GM08714 (cell line): ENCODE results near the gene DIP2C.
"Not testable (repeated sequence)": the region's sequence is repeated elsewhere in the genome, so short reads cannot be mapped to it uniquely, and the experiment has no call there.

Source experiments
- H3K4me3 ChIP-seq: fragments of 200-500 bp; sonication (Bioruptor generic); 2 replicates; pipeline ENCODE4 v1.5.1; 2014; ENCODE audit warnings: mild to moderate bottlenecking, low read length, inconsistent platforms
- ZNF274 ChIP-seq: IDR thresholded peaks from 2 replicates; pipeline ENCODE4 v1.6.1; 2012; ENCODE audit warnings: mild to moderate bottlenecking, low read depth, low read length

The DIP2C gene

DNA sequence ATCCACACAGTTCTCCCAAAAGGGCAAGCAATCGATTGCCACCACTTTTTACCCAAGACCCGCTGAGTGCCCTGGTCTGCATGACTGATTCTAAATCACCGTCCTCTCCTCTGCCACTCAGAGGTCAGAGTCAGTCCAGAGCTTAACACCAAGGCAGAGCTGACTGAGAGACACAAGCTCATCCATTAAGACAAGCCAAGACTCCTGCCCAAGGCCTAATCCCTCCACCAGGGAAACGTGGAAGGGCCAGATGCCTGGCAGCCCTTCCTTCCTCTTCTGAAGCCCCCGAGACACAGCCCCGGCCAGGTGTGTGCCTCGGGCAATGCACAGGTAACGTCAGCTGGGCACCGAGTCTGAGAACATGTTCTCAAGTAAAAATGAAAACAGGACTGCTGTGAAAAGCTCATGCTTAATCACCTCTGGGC, 51.7 kb downstream of the DIP2C start:
- no peak overlapping the region for H3K4me3 ChIP-seq
- TF ChIP-seq ZNF274 = no peak

DNA sequence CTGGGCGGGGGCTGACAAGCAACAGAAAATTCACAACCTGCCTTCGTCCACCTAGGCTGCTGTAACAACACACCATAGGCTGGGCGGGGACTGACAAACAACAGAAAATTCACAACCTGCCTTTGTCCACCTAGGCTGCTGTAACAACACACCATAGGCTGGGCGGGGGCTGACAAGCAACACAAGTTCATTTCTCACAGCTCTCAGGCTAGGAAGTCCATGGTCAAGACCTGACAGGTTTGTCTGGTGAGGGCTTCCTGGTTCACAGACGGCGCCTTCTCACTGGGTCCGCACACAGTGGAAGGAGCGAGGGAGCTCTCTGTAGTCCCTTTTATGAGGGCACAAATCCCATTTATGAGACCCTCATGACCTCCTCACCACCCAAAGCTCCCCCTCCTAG, 52.2 kb downstream of the DIP2C start:
- TF ChIP-seq ZNF274 = no peak
- H3K4me3 ChIP-seq = no peak overlapping the region

DNA sequence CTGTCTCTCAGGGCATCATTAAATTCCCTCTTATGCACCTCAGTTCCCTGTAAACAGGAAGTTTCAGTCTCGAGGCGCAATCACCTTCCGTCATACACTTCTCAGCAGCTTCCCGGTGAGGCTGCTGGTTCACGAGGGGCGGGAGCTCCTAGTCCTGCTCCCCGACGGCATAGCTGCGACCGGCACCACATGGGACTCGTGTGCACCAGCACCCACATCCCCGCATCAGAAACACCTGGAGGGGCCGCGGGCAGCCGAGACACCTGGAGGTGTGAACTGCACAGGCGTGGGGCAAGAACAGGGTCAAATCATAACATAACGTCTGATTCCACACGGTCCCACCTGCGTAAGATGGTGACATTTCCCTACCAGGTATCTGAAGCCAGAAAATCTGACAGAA, 52.7 kb downstream of the DIP2C start:
- no peak overlapping the region for H3K4me3 ChIP-seq
- TF ChIP-seq ZNF274 = no peak

DNA sequence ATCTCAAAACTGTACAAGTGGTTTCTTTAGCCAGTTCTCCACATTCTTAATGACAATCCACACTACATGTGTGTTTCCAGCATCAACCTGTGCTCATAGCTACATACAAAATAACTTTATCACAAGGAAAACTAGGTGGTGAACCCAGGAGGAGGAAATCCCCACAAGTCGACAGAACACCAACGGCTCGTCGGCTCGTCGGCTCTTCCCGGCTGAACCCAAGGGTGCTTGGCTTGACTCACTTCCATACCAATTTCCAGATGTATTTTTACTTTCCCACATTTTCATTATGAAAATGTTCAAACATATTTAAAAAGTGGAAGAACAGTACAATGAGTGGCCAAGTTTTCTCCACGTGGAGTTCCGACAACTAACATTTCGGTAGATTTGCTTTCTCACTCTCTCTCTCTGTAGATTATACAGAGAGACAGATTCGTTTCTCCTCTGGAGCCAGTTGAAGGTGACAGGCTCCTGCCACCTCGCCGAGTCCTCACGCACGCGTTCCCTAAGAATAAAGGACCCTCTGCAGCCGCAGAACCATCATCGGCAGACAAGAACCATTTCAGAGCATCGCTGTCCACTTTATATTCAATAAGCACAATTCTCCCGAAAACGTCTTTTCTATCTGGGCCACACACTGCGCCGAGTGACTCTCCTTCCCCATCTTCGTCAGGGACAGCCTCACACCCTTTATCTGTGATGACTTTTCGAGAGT, 53.3 kb downstream of the DIP2C start:
- H3K4me3 ChIP-seq = no peak overlapping the region
- no peak for TF ChIP-seq ZNF274

DNA sequence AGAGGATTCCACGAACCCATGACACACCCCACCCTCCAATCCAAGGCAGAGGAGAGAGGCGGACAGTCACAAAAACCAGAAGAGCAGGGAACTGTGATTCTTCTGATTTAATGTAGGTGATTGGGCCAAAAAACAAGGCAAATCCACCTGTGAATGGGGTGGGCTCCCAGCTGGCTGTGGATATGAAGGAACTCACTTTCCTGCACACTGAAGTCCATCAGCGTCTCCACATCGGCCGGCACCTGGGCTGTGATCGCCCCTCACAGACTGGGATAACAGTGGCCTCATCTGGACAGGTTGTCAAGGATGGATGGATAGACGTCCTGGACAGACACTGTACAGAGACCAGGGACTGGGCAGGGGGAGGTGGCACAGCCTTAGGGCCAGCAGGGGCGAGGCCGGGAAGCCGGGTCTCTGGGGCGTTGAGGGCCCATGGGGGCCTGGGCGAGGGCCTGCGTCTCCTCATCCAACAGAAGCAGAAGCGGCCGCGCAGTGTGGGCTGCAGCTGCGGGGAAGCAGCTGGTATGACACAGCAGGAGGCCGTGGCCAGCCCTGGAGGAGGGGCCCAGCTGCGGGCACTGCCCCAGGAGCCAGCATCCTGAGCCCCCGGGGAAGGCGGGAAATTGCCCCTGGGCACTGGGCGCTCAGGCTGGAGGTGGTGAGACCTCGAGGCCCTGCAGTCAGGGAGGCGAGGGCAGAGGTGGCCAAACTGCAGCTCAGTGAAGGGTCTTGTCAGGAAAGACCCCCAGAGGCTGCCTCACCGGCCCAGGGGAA, 54.2 kb downstream of the DIP2C start:
- no peak for TF ChIP-seq ZNF274
- no peak overlapping the region for H3K4me3 ChIP-seq

DNA sequence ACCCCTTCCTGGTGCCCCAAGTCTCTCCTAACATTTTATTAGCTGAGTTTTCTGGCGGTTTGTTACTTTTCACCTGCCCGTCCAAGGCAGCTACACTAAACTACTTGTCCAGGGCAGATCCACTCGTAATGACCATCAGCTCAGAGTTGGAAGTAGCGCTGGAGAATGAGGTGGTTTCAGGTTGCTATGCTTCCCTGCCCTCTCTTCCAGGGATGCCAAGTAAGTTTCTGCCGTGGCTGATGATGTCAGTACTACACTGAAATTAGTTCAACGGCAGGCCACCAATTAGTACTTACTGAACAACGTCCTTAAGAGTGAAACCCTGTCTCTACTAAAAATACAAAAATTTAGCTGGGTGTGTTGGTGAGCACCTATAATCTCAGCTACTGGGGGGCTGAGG, 55.2 kb downstream of the DIP2C start:
- H3K4me3 ChIP-seq = no peak overlapping the region
- no peak for TF ChIP-seq ZNF274

DNA sequence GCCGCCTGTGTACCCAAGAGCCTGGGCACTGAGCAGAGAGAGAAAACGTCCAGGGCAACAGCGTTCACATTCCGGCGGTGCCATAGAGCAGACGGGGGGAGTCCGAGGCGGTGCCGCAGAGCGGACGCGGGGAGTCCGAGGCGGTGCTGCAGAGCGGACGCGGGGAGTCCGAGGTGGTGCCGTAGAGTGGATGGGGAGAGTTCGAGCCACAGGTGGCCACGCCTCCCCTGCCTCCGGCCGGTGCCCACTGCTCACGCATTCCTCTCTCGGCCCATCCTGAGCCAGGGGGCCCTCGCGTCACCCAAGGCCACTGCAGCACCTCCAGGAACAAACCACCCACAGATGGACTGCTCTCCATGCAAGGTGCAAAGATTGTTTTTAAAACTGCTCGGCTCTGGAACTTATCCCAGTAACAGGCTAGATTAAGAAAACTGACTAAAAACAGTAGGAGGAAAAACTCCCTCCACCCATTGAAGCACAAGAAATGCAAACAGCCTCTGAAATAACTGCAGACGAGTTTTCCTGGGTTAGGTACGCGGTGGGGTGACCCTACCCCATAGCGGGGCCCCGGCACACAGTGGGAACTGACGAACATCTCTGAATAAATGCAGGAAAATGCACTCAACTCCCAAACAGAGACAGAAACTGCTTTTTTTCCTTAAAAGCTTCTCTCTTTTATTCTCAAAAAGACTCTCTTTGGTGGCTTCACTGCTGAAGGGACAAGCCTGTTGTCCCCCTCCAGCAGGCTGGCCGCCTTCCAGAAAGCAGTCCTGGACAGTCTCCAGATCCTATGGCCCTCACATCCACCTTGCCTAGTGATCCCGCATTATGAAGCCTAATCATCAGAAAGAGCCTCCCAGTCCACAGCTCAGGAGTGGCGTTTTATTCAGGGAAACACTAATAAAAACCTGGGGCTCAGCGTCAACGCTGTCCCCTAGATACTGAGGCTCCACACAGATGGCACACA, 55.9 kb downstream of the DIP2C start:
- no peak for TF ChIP-seq ZNF274
- no peak overlapping the region for H3K4me3 ChIP-seq

DNA sequence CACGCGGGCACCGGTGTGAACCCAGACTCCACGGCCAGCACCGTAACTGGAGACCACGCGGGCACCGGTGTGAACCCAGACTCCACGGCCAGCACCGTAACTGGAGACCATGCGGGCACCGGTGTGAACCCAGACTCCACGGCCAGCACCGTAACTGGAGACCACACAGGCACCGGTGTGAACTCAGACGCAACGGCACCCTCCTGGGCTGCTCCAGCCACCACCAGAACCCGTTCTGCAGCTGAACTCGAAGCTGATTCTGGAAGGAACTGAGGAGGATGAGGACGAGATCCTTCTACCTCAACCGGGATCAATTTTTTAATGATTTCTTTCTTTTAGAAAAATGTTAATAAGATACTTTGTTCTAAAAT, 56.7 kb downstream of the DIP2C start:
- not testable (repeated sequence) for H3K4me3 ChIP-seq

DNA sequence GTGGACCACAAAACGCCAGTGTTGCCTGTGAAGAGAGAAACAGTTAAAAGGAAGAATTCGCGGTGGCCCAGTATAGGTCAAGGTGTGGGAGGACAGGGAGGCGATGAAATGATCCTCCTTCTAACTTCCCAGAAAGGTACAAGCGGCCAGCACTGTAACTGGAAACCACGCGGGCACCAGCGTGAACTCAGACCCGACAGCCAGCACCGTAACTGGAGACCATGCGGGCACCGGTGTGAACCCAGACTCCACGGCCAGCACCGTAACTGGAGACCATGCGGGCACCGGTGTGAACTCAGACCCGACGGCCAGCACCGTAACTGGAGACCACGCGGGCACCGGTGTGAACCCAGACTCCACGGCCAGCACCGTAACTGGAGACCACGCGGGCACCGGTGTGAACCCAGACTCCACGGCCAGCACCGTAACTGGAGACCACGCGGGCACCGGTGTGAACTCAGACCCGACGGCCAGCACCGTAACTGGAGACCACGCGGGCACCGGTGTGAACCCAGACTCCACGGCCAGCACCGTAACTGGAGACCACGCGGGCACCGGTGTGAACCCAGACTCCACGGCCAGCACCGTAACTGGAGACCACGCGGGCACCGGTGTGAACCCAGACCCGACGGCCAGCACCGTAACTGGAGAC, 57.2 kb downstream of the DIP2C start:
- not testable (repeated sequence) for H3K4me3 ChIP-seq

DNA sequence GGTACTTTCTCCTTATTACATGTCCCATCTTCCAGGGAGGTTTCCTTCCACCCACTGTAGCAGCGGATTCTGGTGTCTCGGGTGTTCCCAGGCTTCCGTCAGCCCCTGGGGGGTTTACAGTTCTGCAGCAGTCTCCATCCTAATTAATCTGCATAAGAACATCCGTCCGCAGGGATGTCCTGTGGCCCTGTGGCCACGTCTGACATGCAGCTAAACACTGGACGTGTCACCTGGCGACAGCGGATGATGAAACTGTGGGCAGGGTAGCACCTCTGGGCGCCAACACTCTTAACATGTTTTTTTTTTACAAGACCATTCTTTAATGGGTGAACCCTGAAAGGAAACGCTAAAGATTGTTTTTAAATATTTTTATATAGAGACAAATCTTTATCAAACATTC, 58.2 kb downstream of the DIP2C start:
- no peak for TF ChIP-seq ZNF274
- H3K4me3 ChIP-seq = no peak overlapping the region

DNA sequence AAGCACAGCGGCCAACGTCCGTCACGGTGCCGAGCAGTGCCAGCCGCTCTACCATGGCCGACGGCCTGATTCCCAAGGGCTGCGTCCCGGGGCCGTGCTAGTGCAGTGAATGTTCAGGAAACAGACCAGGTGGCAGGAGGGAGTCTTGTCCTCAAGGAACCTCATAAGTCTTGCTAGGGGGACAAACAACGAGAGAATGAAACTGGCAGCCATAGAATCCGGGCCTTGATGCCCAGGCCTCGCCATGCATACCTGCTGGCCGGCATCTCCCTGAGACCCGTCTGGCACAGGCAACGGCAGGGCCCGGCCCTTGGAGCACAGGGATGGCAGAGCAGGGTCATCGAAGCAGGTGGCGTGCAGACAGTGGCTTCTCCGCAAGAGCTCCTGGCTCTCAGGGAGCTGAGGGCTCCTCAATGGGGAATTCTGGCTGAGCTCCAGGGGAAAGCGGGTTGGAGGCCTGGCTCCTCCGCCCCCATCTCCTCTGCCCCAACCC, 58.8 kb downstream of the DIP2C start:
- H3K4me3 ChIP-seq = no peak overlapping the region
- TF ChIP-seq ZNF274 = no peak

DNA sequence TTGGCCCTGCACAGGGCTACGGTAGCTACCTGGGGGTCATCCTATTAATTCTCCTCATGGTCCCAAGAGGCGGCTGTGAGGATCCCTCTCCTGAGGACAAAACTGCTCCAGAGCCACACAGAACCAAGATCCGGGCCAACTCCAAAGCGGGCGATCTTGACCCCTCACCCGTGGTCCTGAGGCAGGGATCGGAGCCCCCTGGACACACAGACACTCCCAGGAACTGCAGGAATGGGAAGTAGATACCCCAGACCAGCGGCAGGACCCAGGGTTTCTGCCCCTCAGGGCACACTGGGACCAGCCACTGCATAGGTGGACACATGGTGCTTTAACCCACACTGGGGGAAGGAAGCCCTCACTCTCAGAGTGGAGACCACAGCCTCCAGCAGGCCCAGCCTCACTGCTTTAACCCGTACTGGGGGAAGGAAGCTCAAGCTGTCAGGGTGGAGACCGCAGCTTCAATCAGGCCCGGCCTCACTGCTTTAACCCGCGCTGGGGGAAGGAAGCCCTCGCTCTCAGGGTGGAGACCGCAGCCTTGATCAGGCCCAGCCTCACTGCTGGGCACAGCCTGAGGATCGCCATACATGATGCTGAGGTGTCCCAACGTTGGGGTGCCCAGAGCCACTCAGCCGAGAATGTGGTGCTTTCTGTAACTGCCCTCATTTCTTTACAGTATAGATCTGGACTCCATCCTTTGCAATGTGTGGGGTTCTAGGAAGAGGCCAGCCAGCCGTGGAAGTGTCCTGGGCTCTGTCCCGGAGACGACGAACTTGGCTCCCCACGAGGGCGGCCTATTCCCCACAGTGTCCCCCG, 60.1 kb downstream of the DIP2C start:
- H3K4me3 ChIP-seq = no peak overlapping the region
- no peak for TF ChIP-seq ZNF274

DNA sequence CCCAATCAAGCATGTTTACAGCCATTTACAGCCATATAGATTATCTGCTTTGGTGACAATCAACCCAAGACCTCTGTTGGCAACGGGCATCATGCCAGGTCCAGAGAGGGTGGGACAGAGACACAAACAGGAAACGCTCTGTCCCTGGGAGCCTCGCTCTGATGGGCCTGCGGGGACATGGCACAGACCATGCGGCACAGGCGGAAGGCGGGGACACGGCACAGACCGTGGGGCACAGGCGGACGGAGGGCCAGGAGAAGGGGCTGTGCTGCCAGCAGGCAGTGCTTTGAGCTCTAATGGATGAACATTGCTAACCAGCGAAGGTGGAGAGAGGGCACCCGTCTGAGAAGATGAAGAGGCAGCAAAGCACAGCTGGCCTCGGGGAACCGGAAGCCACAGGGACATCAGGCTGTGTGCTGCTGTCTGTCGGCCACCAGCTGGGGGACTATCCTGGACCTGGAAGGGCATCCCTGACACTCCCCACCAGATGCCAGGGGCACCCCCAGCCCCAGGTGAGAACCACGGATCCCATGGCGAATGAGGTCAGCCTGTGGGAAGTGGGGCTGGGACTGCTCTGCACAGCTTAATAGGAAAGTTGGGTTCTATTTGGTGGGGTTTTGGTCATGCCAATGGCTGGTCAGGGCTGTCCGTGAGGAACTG, 61.0 kb downstream of the DIP2C start:
- no peak overlapping the region for H3K4me3 ChIP-seq
- no peak for TF ChIP-seq ZNF274
